ENCODE measurements around the gene ZNF777.

DNA sequence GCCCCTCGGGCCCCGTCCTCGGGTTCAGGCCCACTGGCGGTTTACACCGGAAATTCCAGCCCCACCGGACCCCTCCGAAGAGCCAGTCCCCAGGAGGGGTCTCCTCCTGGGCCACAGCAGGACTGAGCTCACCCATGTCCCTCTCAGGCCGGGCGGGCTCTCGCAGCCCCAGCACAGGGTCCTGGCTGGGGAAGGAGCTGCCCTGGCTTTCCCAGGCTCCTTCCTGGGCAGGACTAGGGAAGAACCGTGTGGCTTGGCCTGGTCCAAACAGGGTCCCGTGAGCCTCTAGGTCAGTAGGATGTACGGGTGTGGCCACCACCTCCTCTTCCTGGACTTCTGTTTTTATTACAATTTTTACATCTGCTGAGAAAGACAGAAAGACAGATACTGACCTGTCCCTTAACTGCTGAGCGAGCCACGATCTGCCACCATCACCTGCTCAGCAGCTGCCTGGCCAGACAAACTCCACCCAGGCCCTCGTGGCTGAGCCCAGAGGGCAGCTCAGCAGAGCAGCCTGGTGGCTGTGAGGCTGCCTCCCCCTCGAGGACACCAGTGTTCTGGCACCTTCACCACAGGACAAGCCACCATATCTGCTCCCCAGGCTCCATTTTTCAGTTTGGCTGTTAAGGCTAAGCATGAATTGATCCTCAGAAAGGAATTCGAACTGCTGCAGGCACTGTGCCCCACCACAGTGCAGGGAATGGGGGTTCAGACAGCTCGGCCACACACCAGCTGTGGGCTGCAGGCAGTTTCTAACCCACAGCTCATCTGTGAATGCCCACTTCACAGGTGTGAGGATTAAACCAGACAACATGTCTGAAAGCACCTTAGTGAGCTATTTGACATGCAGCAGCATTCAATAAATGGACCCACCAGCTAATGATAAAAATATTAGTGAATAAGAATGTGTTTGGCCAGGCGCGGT is 14.5 kb upstream of the ZNF777 start:
- TF ChIP-seq CREB1 (CRISPR knock-in tag; IDR thresholded peaks at IDR 0.05; ENCODE audit: low read depth) (no peak), EZH2 (IDR thresholded peaks at IDR 0.05; ENCODE audit: low read depth, unreplicated experiment) (no peak), POLR2AphosphoS5 (IDR thresholded peaks at IDR 0.05; ENCODE audit: low read depth) (no peak), EZH2phosphoT487 (IDR thresholded peaks at IDR 0.05; ENCODE audit: unreplicated experiment) (no peak), ZNF114 (CRISPR knock-in tag; IDR thresholded peaks at IDR 0.05) (no peak), JUNB (IDR thresholded peaks at IDR 0.05; ENCODE audit: unreplicated experiment) (no peak)
- TF ChIP-seq, protein P1, sequence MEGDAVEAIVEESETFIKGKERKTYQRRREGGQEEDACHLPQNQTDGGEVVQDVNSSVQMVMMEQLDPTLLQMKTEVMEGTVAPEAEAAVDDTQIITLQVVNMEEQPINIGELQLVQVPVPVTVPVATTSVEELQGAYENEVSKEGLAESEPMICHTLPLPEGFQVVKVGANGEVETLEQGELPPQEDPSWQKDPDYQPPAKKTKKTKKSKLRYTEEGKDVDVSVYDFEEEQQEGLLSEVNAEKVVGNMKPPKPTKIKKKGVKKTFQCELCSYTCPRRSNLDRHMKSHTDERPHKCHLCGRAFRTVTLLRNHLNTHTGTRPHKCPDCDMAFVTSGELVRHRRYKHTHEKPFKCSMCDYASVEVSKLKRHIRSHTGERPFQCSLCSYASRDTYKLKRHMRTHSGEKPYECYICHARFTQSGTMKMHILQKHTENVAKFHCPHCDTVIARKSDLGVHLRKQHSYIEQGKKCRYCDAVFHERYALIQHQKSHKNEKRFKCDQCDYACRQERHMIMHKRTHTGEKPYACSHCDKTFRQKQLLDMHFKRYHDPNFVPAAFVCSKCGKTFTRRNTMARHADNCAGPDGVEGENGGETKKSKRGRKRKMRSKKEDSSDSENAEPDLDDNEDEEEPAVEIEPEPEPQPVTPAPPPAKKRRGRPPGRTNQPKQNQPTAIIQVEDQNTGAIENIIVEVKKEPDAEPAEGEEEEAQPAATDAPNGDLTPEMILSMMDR (conservative IDR thresholded peaks at IDR 0.05; ENCODE audit: low read depth in 2 of 2) = 0 out of 4 replicates have a peak, but pooled peaks of 1 of the 2 experiments have one; percentile 18
- TF ChIP-seq, protein P2, sequence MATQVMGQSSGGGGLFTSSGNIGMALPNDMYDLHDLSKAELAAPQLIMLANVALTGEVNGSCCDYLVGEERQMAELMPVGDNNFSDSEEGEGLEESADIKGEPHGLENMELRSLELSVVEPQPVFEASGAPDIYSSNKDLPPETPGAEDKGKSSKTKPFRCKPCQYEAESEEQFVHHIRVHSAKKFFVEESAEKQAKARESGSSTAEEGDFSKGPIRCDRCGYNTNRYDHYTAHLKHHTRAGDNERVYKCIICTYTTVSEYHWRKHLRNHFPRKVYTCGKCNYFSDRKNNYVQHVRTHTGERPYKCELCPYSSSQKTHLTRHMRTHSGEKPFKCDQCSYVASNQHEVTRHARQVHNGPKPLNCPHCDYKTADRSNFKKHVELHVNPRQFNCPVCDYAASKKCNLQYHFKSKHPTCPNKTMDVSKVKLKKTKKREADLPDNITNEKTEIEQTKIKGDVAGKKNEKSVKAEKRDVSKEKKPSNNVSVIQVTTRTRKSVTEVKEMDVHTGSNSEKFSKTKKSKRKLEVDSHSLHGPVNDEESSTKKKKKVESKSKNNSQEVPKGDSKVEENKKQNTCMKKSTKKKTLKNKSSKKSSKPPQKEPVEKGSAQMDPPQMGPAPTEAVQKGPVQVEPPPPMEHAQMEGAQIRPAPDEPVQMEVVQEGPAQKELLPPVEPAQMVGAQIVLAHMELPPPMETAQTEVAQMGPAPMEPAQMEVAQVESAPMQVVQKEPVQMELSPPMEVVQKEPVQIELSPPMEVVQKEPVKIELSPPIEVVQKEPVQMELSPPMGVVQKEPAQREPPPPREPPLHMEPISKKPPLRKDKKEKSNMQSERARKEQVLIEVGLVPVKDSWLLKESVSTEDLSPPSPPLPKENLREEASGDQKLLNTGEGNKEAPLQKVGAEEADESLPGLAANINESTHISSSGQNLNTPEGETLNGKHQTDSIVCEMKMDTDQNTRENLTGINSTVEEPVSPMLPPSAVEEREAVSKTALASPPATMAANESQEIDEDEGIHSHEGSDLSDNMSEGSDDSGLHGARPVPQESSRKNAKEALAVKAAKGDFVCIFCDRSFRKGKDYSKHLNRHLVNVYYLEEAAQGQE (IDR thresholded peaks at IDR 0.05; ENCODE audit: unreplicated experiment) = no peak

Measured in GM23338 (cell line).